Adipocyte (in vitro differentiated cells): ENCODE results near the gene NTS.

Source experiments
- DNase-seq: peaks from one replicate; pipeline ENCODE4 v3.0.0-alpha.2; 2015; ENCODE audit warnings: low read depth
- H3K27me3 ChIP-seq: replicated peaks from 2 replicates; pipeline ENCODE4 v1.7.0; 2013; ENCODE audit warnings: mild to moderate bottlenecking, low read length, moderate library complexity; ENCODE audit not compliant: control insufficient read depth, insufficient read depth
- H3K36me3 ChIP-seq: 2 replicates; pipeline ENCODE4 v1.7.0; 2013; ENCODE audit warnings: low read length, mild to moderate bottlenecking, moderate library complexity; ENCODE audit not compliant: control insufficient read depth, insufficient read depth, severe bottlenecking
- H3K4me1 ChIP-seq: 2 replicates; pipeline ENCODE4 v1.7.0; 2013; ENCODE audit warnings: mild to moderate bottlenecking, low read length, moderate library complexity; ENCODE audit not compliant: control insufficient read depth, insufficient read depth
- H3K4me3 ChIP-seq: 2 replicates; pipeline ENCODE4 v1.7.0; 2013; ENCODE audit warnings: mild to moderate bottlenecking, low read length, moderate library complexity
- H3K9ac ChIP-seq: 2 replicates; pipeline ENCODE4 v1.7.0; 2013; ENCODE audit warnings: mild to moderate bottlenecking, low read length, moderate library complexity
- H3K9me3 ChIP-seq: 2 replicates; pipeline ENCODE4 v1.7.0; 2013; ENCODE audit warnings: mild to moderate bottlenecking, low read length, moderate library complexity; ENCODE audit not compliant: control insufficient read depth

Gene NTS

GRCh38 chr12:85927166-85927565 lies 53.1 kb downstream of the NTS start:
- H3K4me3 ChIP-seq = no peak overlapping the region
- no peaks in the 10 kb centered on the region for H3K27me3 ChIP-seq
- no peak for DNase-seq
- no peaks in the 10 kb centered on the region for H3K9me3 ChIP-seq
- no peak overlapping the region for H3K9ac ChIP-seq
- no peaks in the 10 kb centered on the region for H3K4me1 ChIP-seq
- no peaks in the 10 kb centered on the region for H3K36me3 ChIP-seq
